ENCODE results near the gene SIGLEC14. TPM values are rescaled to one million over a fixed set of nuclear protein-coding genes. Genes with fewer than 3 reads are reported as not detected.

The SIGLEC14 gene
- total RNA-seq, 1 experiment from 2014 or later, result not detected

DNA sequence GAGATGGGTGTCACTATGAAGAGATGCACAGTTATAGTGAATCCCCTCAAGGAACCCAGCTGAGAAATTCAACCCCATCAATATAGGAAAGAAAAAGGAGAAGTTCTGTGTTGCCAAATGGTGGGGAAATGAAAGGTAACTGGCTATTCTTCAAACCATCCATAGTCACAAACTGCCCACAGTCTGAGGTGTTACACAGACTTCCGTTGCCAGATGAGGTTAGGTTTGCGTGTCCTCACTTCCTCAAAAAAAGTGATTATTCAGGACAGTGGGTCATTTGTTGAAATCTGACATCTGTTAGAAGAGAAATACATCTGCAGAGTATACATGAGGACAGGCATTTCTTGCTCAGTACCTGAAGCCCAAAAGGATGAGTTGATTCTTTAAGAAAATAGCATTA is 25.4 kb downstream of the SIGLEC14 start:
- ChIA-PET CTCF (no interaction called here), POLR2A (no interaction called here)
- ATAC-seq (no peak), DNase-seq (ENCODE audit: low read depth, low spot score) (no peak)
- in situ Hi-C loops (cut with HindIII; ENCODE audit: low pct_unique_long_range_greater_than_20kb, low sequenced_read_pairs), result no loop called here
- BruUV-seq (replicated peaks), result no TSS peak
- intact Hi-C loops (cut with micrococcal nuclease; ENCODE audit: unreplicated experiment), result no loop called here
- no peaks in the 10 kb centered on the region for H3K36me3 ChIP-seq (ENCODE audit: control insufficient read depth, insufficient read depth, low read length)
- H3K27ac ChIP-seq (ENCODE audit: low read length), result no peak overlapping the region
- no peak overlapping the region for H3K4me3 ChIP-seq (ENCODE audit: low read depth in 2 of 2, low read length in 2 of 2)
- no peaks in the 10 kb centered on the region for H3K9me3 ChIP-seq (ENCODE audit: control insufficient read depth, insufficient read depth, low read depth, low read length)
- no peaks in the 10 kb centered on the region for H3K4me1 ChIP-seq (ENCODE audit: control insufficient read depth, insufficient read depth, low read length)
- TF ChIP-seq, protein P1, sequence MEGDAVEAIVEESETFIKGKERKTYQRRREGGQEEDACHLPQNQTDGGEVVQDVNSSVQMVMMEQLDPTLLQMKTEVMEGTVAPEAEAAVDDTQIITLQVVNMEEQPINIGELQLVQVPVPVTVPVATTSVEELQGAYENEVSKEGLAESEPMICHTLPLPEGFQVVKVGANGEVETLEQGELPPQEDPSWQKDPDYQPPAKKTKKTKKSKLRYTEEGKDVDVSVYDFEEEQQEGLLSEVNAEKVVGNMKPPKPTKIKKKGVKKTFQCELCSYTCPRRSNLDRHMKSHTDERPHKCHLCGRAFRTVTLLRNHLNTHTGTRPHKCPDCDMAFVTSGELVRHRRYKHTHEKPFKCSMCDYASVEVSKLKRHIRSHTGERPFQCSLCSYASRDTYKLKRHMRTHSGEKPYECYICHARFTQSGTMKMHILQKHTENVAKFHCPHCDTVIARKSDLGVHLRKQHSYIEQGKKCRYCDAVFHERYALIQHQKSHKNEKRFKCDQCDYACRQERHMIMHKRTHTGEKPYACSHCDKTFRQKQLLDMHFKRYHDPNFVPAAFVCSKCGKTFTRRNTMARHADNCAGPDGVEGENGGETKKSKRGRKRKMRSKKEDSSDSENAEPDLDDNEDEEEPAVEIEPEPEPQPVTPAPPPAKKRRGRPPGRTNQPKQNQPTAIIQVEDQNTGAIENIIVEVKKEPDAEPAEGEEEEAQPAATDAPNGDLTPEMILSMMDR (IDR thresholded peaks at IDR 0.05), result no peak
- no peak for TF ChIP-seq SIN3A (IDR thresholded peaks at IDR 0.05; ENCODE audit: borderline replicate concordance, insufficient read depth, low read depth, low read length)
- TF ChIP-seq POLR2AphosphoS5 (IDR thresholded peaks at IDR 0.05; ENCODE audit: low read depth, low read length), result no peak
- TF ChIP-seq TCF7L2 (IDR thresholded peaks at IDR 0.05; ENCODE audit: low read depth, low read length), result no peak
- TF ChIP-seq, protein P2, sequence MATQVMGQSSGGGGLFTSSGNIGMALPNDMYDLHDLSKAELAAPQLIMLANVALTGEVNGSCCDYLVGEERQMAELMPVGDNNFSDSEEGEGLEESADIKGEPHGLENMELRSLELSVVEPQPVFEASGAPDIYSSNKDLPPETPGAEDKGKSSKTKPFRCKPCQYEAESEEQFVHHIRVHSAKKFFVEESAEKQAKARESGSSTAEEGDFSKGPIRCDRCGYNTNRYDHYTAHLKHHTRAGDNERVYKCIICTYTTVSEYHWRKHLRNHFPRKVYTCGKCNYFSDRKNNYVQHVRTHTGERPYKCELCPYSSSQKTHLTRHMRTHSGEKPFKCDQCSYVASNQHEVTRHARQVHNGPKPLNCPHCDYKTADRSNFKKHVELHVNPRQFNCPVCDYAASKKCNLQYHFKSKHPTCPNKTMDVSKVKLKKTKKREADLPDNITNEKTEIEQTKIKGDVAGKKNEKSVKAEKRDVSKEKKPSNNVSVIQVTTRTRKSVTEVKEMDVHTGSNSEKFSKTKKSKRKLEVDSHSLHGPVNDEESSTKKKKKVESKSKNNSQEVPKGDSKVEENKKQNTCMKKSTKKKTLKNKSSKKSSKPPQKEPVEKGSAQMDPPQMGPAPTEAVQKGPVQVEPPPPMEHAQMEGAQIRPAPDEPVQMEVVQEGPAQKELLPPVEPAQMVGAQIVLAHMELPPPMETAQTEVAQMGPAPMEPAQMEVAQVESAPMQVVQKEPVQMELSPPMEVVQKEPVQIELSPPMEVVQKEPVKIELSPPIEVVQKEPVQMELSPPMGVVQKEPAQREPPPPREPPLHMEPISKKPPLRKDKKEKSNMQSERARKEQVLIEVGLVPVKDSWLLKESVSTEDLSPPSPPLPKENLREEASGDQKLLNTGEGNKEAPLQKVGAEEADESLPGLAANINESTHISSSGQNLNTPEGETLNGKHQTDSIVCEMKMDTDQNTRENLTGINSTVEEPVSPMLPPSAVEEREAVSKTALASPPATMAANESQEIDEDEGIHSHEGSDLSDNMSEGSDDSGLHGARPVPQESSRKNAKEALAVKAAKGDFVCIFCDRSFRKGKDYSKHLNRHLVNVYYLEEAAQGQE (IDR thresholded peaks at IDR 0.05; ENCODE audit: insufficient read depth in 1 of 2, low read depth in 2 of 2, low read length in 1 of 2), result no peak
- H3K27me3 ChIP-seq (ENCODE audit: control insufficient read depth, insufficient read depth, low read length), result no peaks in the 10 kb centered on the region; the same call in 1 of the 2 replicates

DNA sequence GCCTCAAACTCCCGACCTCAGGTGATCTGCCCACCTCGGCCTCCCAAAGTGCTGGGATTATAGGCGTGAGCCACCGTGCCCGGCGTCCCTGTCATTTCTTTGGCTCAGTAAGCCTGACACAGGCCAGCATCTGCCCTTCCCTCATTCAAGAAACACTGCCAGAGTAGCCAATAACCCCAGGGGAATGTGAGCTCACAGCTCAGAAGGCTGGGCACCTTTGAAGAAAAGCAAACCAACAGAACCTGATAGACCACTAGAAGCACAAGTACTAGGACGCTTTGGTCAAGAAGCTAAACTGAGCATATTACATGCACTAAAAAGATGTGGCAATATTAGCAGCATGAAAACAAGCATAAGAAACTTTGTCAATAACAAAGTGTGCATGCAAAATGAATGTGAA is 30.6 kb downstream of the SIGLEC14 start:
- POLR2A ChIA-PET, result no interaction called here
- intact Hi-C loops (cut with micrococcal nuclease; ENCODE audit: unreplicated experiment), result no loop called here

More for the DNA sequence above, 30.6 kb downstream of the SIGLEC14 start:
- in situ Hi-C loops (cut with HindIII; ENCODE audit: low pct_unique_long_range_greater_than_20kb, low sequenced_read_pairs), result no loop called here
- H3K36me3 ChIP-seq (ENCODE audit: control insufficient read depth, insufficient read depth, low read length), result no peaks in the 10 kb centered on the region
- no peak for ATAC-seq
- no peak overlapping the region for H3K27ac ChIP-seq (ENCODE audit: low read length)
- no peak overlapping the region for H3K4me3 ChIP-seq (ENCODE audit: low read depth in 2 of 2, low read length in 2 of 2)
- no peaks in the 10 kb centered on the region; the same call in 1 of the 2 replicates for H3K27me3 ChIP-seq (ENCODE audit: control insufficient read depth, insufficient read depth, low read length)
- no TSS peak for BruUV-seq (replicated peaks)
- DNase-seq (ENCODE audit: low read depth, low spot score), result no peak
- TF ChIP-seq TCF7L2 (IDR thresholded peaks at IDR 0.05; ENCODE audit: low read depth, low read length) (no peak), SIN3A (IDR thresholded peaks at IDR 0.05; ENCODE audit: borderline replicate concordance, insufficient read depth, low read depth, low read length) (no peak), POLR2AphosphoS5 (IDR thresholded peaks at IDR 0.05; ENCODE audit: low read depth, low read length) (no peak)
- TF ChIP-seq, protein P1 (IDR thresholded peaks at IDR 0.05), result no peak
- TF ChIP-seq, protein P2 (IDR thresholded peaks at IDR 0.05; ENCODE audit: insufficient read depth in 1 of 2, low read depth in 2 of 2, low read length in 1 of 2), result no peak
- CTCF ChIA-PET, result no interaction called here
- no peaks in the 10 kb centered on the region for H3K4me1 ChIP-seq (ENCODE audit: control insufficient read depth, insufficient read depth, low read length)
- no peaks in the 10 kb centered on the region for H3K9me3 ChIP-seq (ENCODE audit: control insufficient read depth, insufficient read depth, low read depth, low read length)
